H1 (cell line): ENCODE data around the gene CUL2. TPM values are rescaled to one million over a fixed set of nuclear protein-coding genes. Genes with fewer than 3 reads are reported as not detected.

Experiments used
- BCL11A ChIP-seq, 2 experiments: IDR thresholded peaks; one replicate each; pipeline ENCODE4 v1.6.1; 2011; ENCODE audit warnings: low read depth in 2 of 2, low read length in 2 of 2, mild to moderate bottlenecking in 2 of 2
- CHD7 ChIP-seq: fragments of 300-600 bp; sonication (generic); IDR thresholded peaks from 2 replicates; pipeline ENCODE4 v1.7.1; 2012; ENCODE audit warnings: low read length, moderate library complexity, mild to moderate bottlenecking, inconsistent platforms; ENCODE audit not compliant: insufficient replicate concordance
- EGR1 ChIP-seq: IDR thresholded peaks from 2 replicates; pipeline ENCODE4 v1.6.1; 2011; ENCODE audit warnings: low read depth, low read length, borderline replicate concordance
- GABPA ChIP-seq: IDR thresholded peaks from 2 replicates; pipeline ENCODE4 v1.6.1; 2011; ENCODE audit warnings: mild to moderate bottlenecking, low read length, moderate library complexity, borderline replicate concordance; ENCODE audit not compliant: insufficient read depth
- GTF2F1 ChIP-seq: IDR thresholded peaks from 2 replicates; pipeline ENCODE4 v1.6.1; 2012; ENCODE audit warnings: low read depth, low read length, improper control_type of control experiment, borderline replicate concordance
- MAFK ChIP-seq: IDR thresholded peaks from 2 replicates; pipeline ENCODE4 v1.6.1; 2012; ENCODE audit warnings: low read depth, mild to moderate bottlenecking, improper control_type of control experiment, low read length
- RFX5 ChIP-seq: IDR thresholded peaks from 2 replicates; pipeline ENCODE4 v1.6.1; 2011; ENCODE audit warnings: low read depth, low read length, improper control_type of control experiment, borderline replicate concordance
- SP4 ChIP-seq: IDR thresholded peaks from 2 replicates; pipeline ENCODE4 v1.6.1; 2012; ENCODE audit warnings: low read length, inconsistent platforms
- polyA plus RNA-seq, 7 experiments: library from polyadenylated mRNA; depleted of rRNA in 3 of 7; stranded (reverse) in 5 of 7; unstranded in 2 of 7; fragments of >200 nt in 5 of 7; fragments of 200-250 nt in 2 of 7; gene quantifications; 1 replicate in 5 of 7; 2 replicates in 1 of 7; 4 replicates in 1 of 7; pipeline versions ENCODE4 v1.2.1 to v1.2.3, GENCODE V29; 2011 to 2013; ENCODE audit warnings: missing spikeins in 2 of 7, mixed read lengths in 2 of 7
- total RNA-seq: library from RNA; stranded (reverse); fragmentation: NEBNext Ultra II Directional; extraction: Animal tissue kit (Norgen Biotek cat#: 25700); gene quantifications from 2 replicates; pipeline ENCODE4 v1.2.1, GENCODE V29; 2021

CUL2 gene
- total and polyA plus RNA-seq, 2 of the 8 experiments (the other 6 are each of a cell fraction or from before 2014, with no cell fraction given) = 10.2 to 43.1 TPM

DNA sequence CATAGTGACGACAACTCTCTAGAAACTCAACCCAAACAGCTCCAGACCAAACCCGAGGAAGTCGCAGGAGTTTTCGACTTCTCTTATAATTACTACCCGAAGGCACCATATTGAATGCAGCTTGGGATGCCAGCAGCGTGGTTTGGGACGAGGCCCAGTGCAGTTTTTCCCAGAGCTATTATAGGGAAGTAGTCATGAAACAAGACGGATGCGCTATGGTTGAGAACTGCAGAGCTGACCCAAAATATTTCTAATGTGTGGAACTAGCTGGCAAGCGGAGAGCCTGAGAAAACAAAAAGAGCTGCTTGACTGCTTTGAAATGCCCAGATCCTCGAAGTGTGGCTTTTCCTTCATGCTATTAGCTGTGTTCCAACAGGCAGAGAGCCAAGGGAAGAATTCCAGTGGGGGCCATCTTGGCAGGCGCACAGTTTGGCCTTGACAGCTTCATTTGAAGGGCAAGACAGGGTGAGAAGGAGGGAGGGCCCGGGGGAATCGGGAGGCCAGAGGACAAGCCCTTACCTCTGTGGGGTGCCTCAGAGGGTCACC lies 122.7 kb downstream of the CUL2 start (continued):
- TF ChIP-seq CHD7 (no peak), GTF2F1 (no peak), MAFK (no peak), SP4 (no peak), GABPA (no peak), RFX5 (no peak), EGR1 (no peak), BCL11A (IDR thresholded peaks at IDR 0.05; ENCODE audit: low read depth in 2 of 2, low read length in 2 of 2) (no peak)
